GM12878 (cell line): ENCODE results near the gene ENDOU. TPM values are rescaled to one million over a fixed set of nuclear protein-coding genes. Genes with fewer than 3 reads are reported as not detected.

Source experiments
- ATAC-seq: fragments of 200-7000 bp; cut with Tn5 transposase; 3 replicates; pipeline ENCODE4 v1.9.1; 2020; ENCODE audit warnings: mild to moderate bottlenecking, moderate library complexity
- BruUV-seq: library from RNA; stranded (reverse); fragments of 400-500 nt; replicated peaks from 2 replicates; lab custom pipeline; 2021; lab: Mats Ljungman, UMichigan
- CTCF ChIA-PET: fragments of 300-600 bp; sonication (Branson Sonifier 250); formaldehyde crosslinking; extraction: SDS; loops from one replicate; lab custom pipeline; 2021; ENCODE audit warnings: inconsistent platforms; lab: Yijun Ruan, JAX
- POLR2A ChIA-PET: fragments of 350-600 bp; formaldehyde crosslinking; extraction: SDS; loops from one replicate; lab custom pipeline; 2021; ENCODE audit warnings: inconsistent platforms; lab: Charles Lee
- RAD21 ChIA-PET: fragments of 300-600 bp; sonication (Branson Sonifier 250); formaldehyde crosslinking; loops from one replicate; lab custom pipeline; 2023; ENCODE audit warnings: antibody characterized with exemption; ENCODE audit not compliant: unreplicated experiment; lab: Charles Lee
- SMC1A ChIA-PET: fragments of 300-600 bp; sonication (Branson Sonifier 250); formaldehyde crosslinking; loops from one replicate; lab custom pipeline; 2023; ENCODE audit not compliant: unreplicated experiment, uncharacterized antibody; lab: Charles Lee
- DNase-seq: peaks from one replicate; pipeline ENCODE4 v3.0.0-alpha.2; 2011; ENCODE audit warnings: low read depth, low spot score
- FAIRE-seq: peaks from 3 replicates; lab custom pipeline; 2011; peaks lifted over from hg19 to GRCh38; lab: Jason Lieb, UNC
- H2AFZ ChIP-seq: 2 replicates; pipeline ENCODE4 v1.6.0; 2011; ENCODE audit warnings: low read depth, low read length, control low read depth; ENCODE audit not compliant: control insufficient read depth
- H3K27ac ChIP-seq: 2 replicates; pipeline ENCODE4 v1.5.1; 2011; ENCODE audit warnings: control low read depth; ENCODE audit not compliant: control insufficient read depth, insufficient read depth
- H3K27me3 ChIP-seq, 2 experiments: replicated peaks in 1 of 2; 2 replicates each; pipeline versions ENCODE4 v1.6.0 to v1.6.1; 2011; ENCODE audit warnings: low read length in 1 of 2; ENCODE audit not compliant: control insufficient read depth in 2 of 2, insufficient read depth in 2 of 2
- H3K36me3 ChIP-seq, 2 experiments: 2 replicates each; pipeline ENCODE4 v1.5.1; 2011; ENCODE audit warnings: low read length in 1 of 2; ENCODE audit not compliant: control insufficient read depth in 2 of 2, insufficient read depth in 2 of 2
- H3K4me1 ChIP-seq: 2 replicates; pipeline ENCODE4 v1.6.1; 2011; ENCODE audit warnings: mild to moderate bottlenecking, low read length, moderate library complexity, mixed read lengths; ENCODE audit not compliant: control insufficient read depth, insufficient read depth
- H3K4me2 ChIP-seq: 2 replicates; pipeline ENCODE4 v1.6.0; 2011; ENCODE audit warnings: control low read depth; ENCODE audit not compliant: control insufficient read depth, insufficient read depth
- H3K4me3 ChIP-seq: fragments of 200-600 bp; sonication (generic); 2 replicates; pipeline ENCODE4 v1.5.1; 2016
- H3K79me2 ChIP-seq: 2 replicates; pipeline ENCODE4 v1.6.0; 2011; ENCODE audit warnings: low read length; ENCODE audit not compliant: control insufficient read depth, insufficient read depth
- H3K9ac ChIP-seq: 2 replicates; pipeline ENCODE4 v1.8.0; 2011; ENCODE audit warnings: low read length, control low read depth, mixed read lengths; ENCODE audit not compliant: control insufficient read depth, insufficient read depth
- H3K9me3 ChIP-seq: replicated peaks from 3 replicates; pipeline ENCODE4 v1.5.1; 2011; ENCODE audit warnings: mild to moderate bottlenecking, low read length; ENCODE audit not compliant: control insufficient read depth, insufficient read depth
- H4K20me1 ChIP-seq: 2 replicates; pipeline ENCODE4 v1.6.0; 2011; ENCODE audit not compliant: control insufficient read depth, insufficient read depth
- BRCA1 ChIP-seq: IDR thresholded peaks from 2 replicates; pipeline ENCODE4 v1.6.1; 2011; ENCODE audit warnings: low read depth, low read length, improper control_type of control experiment
- HDAC6 ChIP-seq: fragments of 200-600 bp; sonication (generic); IDR thresholded peaks from one replicate; pipeline ENCODE4 v1.8.0; 2017; ENCODE audit warnings: antibody characterized with exemption; ENCODE audit not compliant: unreplicated experiment
- IRF5 ChIP-seq: fragments of 450-650 bp; IDR thresholded peaks from 2 replicates; pipeline ENCODE4 v1.6.1; 2017; ENCODE audit warnings: borderline replicate concordance
- RCOR1 ChIP-seq: conservative IDR thresholded peaks from 2 replicates; pipeline ENCODE4 v1.6.1; 2012; ENCODE audit warnings: low read depth, low read length, improper control_type of control experiment
- ZBED1 ChIP-seq: IDR thresholded peaks from 2 replicates; pipeline ENCODE4 v1.6.1; 2016; ENCODE audit warnings: borderline replicate concordance
- WGBS: methylation state at CpG from one replicate; pipeline ENCODE4 v1.1.6; 2016; ENCODE audit warnings: low lambda C conversion rate; ENCODE audit not compliant: insufficient replicate concordance, insufficient coverage; ENCODE audit errors: missing lambda C conversion rate; 5-methylcytosine and 5-hydroxymethylcytosine counted together
- in situ Hi-C: fragments of 300-500 bp; cut with MboI; formaldehyde crosslinking; loops from 9 replicates; pipeline ENCODE4 v1.14.3; 2018; ENCODE audit warnings: mixed read lengths
- intact Hi-C: fragments of 100-400 bp; cut with micrococcal nuclease; formaldehyde crosslinking; loops from one replicate; pipeline ENCODE4 v1.14.2; 2022; ENCODE audit not compliant: unreplicated experiment
- polyA plus RNA-seq, 11 experiments: library from polyadenylated mRNA; depleted of rRNA in 4 of 11; unstranded in 6 of 11; stranded (reverse) in 5 of 11; fragments of >200 nt; fragmentation: Nextera tagmentation in 4 of 11; fragmentation: Illumina TruSeq in 1 of 11; extraction: Ambion mirVana in 4 of 11; extraction: Trizol in 1 of 11; gene quantifications; 1 replicate in 1 of 11; 2 replicates in 10 of 11; pipeline versions ENCODE4 v1.2.1 to v1.2.3, GENCODE V29; 2011 to 2016; ENCODE audit warnings: inconsistent platforms in 2 of 11, missing spikeins in 2 of 11, low read depth in 1 of 11
- total RNA-seq, 4 experiments: library from RNA; depleted of rRNA in 3 of 4; stranded (reverse); fragments of >200 nt in 3 of 4; fragmentation: Illumina TruSeq in 1 of 4; extraction: Trizol in 1 of 4; gene quantifications; 2 replicates each; pipeline versions ENCODE4 v1.2.1 to v1.2.3, GENCODE V29; 2013 to 2021
- TF ChIP-seq, protein P1 (sequence below): fragments of 450-650 bp; IDR thresholded peaks from 2 replicates; pipeline ENCODE4 v1.6.1; 2017; ENCODE audit warnings: mild to moderate bottlenecking, moderate library complexity
- TF ChIP-seq, protein P2 (sequence below): fragments of 150-350 bp; IDR thresholded peaks from 2 replicates; pipeline ENCODE4 v1.6.1; 2014; ENCODE audit warnings: mild to moderate bottlenecking, low read depth, low read length
- TF ChIP-seq, protein P3 (sequence below): fragments of 450-650 bp; IDR thresholded peaks from 2 replicates; pipeline ENCODE4 v1.6.1; 2016; ENCODE audit warnings: mild to moderate bottlenecking, moderate library complexity, borderline replicate concordance

The ENDOU gene
- total and polyA plus RNA-seq, 10 of the 15 experiments (the other 5 are each of a cell fraction or from before 2014, with no cell fraction given), result 0.03 to 0.17 (median 0.10) TPM; not detected in 4

DNA sequence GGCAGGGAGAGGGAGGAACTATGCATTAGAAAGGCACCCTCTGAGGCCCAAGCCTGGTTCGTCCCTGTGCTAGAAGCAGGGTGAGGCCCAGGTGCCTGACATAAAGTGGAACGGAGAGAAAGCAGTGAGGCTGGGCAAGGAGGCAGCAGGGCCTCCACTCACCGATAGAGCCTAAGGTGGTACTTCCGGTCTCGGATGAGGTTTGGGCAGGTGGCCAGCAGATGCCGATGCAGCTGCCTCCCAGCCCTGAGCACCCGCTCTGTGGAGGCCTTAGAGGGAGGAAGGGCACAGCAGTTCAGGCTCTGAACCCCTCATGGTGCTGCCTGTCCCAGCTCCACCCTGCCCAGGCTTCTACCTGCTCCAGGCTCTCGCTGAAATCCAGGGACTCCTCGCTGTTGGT is 26.3 kb upstream of the ENDOU start:
- Histone ChIP-seq H3K27ac (no peak overlapping the region), H4K20me1 (no peaks in the 10 kb centered on the region), H3K27me3 (no peaks in the 10 kb centered on the region), H3K79me2 (no peaks in the 10 kb centered on the region), H3K9ac (no peak overlapping the region), H3K4me2 (no peak overlapping the region), H3K4me3 (no peak overlapping the region), H2AFZ (no peak overlapping the region), H3K4me1 (peaks cover 36% of the 10 kb centered on the region), H3K36me3 (no peaks in the 10 kb centered on the region), H3K9me3 (no peaks in the 10 kb centered on the region)
- no TSS peak for BruUV-seq
- WGBS, result 78% methylated on average over 9 of the region's 9 CpGs
- SMC1A ChIA-PET, result interaction anchor here (0.6 to 10.3 kb wide), 2 partner anchors 9 to 17 kb away, joined by 3 to 97 read pairs; no protein-coding TSS in a partner anchor
- ATAC-seq, result no peak
- intact Hi-C loops, result no loop called here
- POLR2A ChIA-PET, result no interaction called here
- FAIRE-seq, result no peak
- in situ Hi-C loops, result no loop called here
- no peak for DNase-seq
- RAD21 ChIA-PET, result interaction anchor here (12.6 kb wide), 1 partner anchor 9 kb away, joined by 237 read pairs; no protein-coding TSS in a partner anchor
- CTCF ChIA-PET, result interaction anchor here (9.4 to 14.5 kb wide), 2 partner anchors 8 to 17 kb away, joined by 166 to 507 read pairs; partner anchors contain the start of gene SLC48A1
- no peak for TF ChIP-seq ZBED1
- no peak for TF ChIP-seq HDAC6
- TF ChIP-seq BRCA1, result no peak
- TF ChIP-seq, protein P1, sequence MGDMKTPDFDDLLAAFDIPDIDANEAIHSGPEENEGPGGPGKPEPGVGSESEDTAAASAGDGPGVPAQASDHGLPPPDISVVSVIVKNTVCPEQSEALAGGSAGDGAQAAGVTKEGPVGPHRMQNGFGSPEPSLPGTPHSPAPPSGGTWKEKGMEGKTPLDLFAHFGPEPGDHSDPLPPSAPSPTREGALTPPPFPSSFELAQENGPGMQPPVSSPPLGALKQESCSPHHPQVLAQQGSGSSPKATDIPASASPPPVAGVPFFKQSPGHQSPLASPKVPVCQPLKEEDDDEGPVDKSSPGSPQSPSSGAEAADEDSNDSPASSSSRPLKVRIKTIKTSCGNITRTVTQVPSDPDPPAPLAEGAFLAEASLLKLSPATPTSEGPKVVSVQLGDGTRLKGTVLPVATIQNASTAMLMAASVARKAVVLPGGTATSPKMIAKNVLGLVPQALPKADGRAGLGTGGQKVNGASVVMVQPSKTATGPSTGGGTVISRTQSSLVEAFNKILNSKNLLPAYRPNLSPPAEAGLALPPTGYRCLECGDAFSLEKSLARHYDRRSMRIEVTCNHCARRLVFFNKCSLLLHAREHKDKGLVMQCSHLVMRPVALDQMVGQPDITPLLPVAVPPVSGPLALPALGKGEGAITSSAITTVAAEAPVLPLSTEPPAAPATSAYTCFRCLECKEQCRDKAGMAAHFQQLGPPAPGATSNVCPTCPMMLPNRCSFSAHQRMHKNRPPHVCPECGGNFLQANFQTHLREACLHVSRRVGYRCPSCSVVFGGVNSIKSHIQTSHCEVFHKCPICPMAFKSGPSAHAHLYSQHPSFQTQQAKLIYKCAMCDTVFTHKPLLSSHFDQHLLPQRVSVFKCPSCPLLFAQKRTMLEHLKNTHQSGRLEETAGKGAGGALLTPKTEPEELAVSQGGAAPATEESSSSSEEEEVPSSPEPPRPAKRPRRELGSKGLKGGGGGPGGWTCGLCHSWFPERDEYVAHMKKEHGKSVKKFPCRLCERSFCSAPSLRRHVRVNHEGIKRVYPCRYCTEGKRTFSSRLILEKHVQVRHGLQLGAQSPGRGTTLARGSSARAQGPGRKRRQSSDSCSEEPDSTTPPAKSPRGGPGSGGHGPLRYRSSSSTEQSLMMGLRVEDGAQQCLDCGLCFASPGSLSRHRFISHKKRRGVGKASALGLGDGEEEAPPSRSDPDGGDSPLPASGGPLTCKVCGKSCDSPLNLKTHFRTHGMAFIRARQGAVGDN, result no peak
- TF ChIP-seq, protein P2, sequence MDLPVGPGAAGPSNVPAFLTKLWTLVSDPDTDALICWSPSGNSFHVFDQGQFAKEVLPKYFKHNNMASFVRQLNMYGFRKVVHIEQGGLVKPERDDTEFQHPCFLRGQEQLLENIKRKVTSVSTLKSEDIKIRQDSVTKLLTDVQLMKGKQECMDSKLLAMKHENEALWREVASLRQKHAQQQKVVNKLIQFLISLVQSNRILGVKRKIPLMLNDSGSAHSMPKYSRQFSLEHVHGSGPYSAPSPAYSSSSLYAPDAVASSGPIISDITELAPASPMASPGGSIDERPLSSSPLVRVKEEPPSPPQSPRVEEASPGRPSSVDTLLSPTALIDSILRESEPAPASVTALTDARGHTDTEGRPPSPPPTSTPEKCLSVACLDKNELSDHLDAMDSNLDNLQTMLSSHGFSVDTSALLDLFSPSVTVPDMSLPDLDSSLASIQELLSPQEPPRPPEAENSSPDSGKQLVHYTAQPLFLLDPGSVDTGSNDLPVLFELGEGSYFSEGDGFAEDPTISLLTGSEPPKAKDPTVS, result no peak
- TF ChIP-seq, protein P3, sequence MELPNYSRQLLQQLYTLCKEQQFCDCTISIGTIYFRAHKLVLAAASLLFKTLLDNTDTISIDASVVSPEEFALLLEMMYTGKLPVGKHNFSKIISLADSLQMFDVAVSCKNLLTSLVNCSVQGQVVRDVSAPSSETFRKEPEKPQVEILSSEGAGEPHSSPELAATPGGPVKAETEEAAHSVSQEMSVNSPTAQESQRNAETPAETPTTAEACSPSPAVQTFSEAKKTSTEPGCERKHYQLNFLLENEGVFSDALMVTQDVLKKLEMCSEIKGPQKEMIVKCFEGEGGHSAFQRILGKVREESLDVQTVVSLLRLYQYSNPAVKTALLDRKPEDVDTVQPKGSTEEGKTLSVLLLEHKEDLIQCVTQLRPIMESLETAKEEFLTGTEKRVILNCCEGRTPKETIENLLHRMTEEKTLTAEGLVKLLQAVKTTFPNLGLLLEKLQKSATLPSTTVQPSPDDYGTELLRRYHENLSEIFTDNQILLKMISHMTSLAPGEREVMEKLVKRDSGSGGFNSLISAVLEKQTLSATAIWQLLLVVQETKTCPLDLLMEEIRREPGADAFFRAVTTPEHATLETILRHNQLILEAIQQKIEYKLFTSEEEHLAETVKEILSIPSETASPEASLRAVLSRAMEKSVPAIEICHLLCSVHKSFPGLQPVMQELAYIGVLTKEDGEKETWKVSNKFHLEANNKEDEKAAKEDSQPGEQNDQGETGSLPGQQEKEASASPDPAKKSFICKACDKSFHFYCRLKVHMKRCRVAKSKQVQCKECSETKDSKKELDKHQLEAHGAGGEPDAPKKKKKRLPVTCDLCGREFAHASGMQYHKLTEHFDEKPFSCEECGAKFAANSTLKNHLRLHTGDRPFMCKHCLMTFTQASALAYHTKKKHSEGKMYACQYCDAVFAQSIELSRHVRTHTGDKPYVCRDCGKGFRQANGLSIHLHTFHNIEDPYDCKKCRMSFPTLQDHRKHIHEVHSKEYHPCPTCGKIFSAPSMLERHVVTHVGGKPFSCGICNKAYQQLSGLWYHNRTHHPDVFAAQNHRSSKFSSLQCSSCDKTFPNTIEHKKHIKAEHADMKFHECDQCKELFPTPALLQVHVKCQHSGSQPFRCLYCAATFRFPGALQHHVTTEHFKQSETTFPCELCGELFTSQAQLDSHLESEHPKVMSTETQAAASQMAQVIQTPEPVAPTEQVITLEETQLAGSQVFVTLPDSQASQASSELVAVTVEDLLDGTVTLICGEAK, result no peak
- no peak for TF ChIP-seq RCOR1
- TF ChIP-seq IRF5, result no peak
